GM21528 (cell line): Measurements from ENCODE around the gene MED13.
A peak's percentile ranks its signal among the peaks of the same experiment; 100 is the strongest.

Experiments
- ATAC-seq: cut with Tn5 transposase; IDR thresholded peaks from one replicate; pipeline ENCODE4 v1.9.1; 2021; ENCODE audit warnings: mild to moderate bottlenecking, moderate library complexity; ENCODE audit not compliant: unreplicated experiment, low FRiP score

The MED13 gene, protein sequence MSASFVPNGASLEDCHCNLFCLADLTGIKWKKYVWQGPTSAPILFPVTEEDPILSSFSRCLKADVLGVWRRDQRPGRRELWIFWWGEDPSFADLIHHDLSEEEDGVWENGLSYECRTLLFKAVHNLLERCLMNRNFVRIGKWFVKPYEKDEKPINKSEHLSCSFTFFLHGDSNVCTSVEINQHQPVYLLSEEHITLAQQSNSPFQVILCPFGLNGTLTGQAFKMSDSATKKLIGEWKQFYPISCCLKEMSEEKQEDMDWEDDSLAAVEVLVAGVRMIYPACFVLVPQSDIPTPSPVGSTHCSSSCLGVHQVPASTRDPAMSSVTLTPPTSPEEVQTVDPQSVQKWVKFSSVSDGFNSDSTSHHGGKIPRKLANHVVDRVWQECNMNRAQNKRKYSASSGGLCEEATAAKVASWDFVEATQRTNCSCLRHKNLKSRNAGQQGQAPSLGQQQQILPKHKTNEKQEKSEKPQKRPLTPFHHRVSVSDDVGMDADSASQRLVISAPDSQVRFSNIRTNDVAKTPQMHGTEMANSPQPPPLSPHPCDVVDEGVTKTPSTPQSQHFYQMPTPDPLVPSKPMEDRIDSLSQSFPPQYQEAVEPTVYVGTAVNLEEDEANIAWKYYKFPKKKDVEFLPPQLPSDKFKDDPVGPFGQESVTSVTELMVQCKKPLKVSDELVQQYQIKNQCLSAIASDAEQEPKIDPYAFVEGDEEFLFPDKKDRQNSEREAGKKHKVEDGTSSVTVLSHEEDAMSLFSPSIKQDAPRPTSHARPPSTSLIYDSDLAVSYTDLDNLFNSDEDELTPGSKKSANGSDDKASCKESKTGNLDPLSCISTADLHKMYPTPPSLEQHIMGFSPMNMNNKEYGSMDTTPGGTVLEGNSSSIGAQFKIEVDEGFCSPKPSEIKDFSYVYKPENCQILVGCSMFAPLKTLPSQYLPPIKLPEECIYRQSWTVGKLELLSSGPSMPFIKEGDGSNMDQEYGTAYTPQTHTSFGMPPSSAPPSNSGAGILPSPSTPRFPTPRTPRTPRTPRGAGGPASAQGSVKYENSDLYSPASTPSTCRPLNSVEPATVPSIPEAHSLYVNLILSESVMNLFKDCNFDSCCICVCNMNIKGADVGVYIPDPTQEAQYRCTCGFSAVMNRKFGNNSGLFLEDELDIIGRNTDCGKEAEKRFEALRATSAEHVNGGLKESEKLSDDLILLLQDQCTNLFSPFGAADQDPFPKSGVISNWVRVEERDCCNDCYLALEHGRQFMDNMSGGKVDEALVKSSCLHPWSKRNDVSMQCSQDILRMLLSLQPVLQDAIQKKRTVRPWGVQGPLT (N-terminal part only)

DNA sequence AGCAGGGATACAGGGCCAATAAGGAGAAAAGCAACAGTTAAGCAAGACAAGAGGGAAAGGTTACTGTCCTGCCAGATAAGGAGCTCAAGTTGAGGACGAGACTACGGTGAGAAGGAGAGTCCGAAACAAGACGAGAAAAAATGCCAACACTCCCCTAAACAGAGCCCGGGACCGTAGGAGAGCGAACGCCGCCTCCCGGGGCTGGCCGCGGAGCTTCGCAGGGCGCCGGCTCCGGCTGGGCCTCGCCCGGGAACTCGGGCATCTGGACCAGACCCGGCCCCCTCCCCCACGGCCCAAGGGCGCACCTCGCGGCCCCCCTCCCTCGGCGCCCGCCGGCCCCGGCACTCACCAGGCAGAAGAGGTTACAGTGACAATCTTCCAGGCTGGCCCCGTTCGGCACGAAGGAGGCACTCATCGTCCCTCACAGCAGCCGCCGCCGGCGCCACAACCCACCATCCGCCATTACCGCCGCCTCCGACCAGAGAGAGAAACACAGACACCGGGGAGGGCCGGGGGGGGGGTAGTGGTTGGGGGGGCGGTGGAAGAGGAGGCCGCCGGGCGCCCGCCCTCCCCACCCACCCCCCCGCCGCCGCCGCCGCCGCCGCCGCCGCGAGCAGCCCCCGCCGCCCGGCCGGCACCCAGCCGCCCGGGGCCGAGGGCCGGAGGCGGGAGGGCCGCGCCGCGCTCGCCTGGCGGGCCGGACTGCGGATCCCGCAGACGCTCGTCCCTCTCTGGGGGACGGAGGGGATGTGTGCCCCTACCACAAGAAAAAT, at the start of gene MED13:
MED13 (minus strand) TSS at position 488 of the 773 bp plus-strand sequence; CDS start at position 415, 73 bp downstream.
- ATAC-seq: peak; percentile 31

DNA sequence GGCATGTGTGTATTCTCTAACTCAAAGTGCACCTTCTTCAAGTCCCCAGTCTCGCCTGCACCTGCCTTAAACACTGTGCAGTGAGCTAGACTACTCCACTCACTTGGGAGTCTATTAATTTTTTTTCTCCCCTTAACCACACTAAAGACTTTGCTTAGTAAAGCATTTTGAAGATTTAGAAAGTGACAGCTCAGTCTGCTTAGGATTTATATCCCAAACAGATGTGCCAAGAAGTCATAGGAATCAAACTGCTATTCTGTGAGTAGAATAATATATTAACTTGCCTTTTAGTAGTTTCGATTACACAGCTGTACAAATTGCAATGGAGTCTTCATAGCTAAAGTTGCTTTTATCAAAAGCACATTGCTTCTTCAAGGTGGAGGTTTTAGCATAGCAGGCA, 47.2 kb upstream of the MED13 start:
- no peak for ATAC-seq

DNA sequence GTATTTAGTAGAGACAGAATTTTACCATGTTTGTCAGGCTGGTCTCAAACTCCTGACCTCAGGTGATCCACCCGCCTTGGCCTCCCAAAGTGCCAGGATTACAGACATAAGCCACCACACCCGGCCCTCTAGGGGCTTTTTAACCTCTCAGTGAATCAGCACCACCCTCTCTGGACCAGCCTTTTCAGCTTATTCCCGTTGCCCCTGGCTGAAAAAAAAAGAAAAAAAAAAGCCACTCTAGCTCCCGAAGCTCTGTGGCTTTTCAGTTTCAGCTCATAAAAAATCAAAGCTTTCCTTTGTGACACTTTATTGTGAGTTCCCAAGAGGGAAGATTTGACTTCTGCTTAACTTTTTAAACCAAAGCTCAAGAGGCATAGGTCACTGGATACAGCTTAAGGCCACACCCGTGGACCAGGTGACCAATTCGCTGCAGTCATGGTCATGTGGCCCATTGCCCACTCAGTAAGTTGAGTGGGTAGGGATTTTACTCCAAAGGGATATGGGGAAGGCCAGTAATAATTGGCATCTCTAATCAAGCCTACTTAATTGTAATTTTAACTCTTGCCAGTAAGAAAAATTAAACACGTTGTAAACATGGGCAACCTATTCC, 46.6 kb upstream of the MED13 start:
- no peak for ATAC-seq

DNA sequence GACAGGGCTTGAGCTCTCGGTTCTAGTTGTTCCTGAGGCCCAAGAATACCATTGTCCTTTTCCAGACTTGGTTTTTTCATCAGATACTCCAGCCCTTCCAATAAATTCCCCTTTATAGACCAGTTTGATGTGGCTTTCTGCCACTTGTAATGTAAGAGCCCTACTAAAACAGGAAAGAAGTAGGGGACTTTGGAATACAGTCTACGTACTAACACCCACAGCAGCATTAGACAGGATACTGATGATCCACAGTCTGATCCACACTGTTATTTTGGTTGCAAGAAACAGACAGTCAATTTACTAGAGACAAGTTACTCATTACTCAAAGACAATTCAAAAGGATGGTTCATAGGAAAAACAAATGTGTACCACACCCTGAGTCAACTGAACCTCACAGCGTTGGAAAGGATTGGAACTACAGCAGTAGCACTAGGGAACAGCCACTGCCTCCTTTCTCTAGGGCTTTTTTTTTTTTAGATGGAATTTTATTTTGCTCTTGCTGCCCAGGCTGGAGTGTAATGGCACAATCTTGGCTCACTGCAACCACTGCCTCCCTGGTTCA, 45.9 kb upstream of the MED13 start:
- no peak for ATAC-seq

DNA sequence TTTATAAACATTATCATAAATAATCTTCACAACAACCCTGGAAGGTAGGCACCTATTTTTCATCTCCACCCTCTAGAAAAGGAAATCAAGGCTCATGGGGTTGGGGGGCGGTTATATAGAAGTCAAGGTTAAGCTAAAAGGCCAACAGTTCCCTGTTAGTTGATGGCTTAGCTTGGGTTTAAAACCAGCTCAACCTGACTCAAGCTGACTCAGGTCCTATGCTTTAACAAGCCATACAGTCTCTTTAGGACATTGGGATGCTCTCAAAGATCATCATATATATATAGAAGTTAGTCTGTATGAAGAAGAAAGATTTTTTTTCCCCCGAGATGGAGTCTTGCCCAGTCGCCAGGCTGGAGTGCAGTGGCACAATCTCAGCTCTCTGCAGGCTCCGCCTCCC, 44.8 kb upstream of the MED13 start:
- ATAC-seq: no peak

DNA sequence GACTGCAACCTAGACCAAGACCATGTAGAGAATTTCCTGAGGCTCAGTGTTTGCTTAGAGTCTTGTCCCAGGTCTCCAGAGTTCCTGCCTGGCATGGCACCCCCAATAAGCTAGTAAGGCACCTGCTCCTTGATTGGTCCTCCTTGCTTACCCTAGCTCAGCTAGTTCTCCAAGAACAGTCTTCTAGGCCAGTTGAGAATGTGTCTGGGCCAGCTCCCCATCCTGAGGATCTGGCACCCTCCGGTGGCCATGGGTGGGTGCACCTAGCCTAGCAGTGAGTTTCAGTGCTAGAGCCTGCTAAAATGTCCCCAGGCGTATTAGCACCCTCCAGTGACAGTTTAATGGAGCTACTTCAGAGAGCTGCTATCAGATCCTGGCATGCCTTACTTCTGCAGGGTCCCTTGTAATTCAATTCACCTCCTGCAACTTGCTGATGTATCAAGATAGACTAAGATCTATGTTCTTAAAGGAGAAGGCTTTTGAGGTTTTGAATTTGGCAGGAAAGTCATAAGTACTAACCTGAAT, 44.4 kb upstream of the MED13 start:
- peak; percentile 96 for ATAC-seq

DNA sequence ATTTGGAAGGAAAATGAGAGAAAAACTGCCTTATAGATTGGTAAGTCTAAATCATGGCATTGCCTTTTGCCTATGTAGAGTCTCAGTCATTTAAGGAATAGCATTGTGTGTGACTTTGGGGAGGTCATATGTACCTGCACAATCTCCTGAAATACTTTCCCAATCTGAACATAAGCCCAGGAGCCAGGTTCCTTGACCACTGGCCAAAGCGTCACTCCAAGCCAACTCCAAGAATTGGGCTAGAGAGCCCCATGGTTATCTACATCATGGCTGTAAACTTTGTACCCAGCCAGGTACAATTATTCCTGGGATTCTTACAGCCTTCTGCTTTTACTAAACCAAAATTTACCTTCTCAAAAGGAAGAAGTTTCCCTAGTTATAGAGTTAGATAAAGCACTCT, 40.8 kb upstream of the MED13 start:
- ATAC-seq: no peak

DNA sequence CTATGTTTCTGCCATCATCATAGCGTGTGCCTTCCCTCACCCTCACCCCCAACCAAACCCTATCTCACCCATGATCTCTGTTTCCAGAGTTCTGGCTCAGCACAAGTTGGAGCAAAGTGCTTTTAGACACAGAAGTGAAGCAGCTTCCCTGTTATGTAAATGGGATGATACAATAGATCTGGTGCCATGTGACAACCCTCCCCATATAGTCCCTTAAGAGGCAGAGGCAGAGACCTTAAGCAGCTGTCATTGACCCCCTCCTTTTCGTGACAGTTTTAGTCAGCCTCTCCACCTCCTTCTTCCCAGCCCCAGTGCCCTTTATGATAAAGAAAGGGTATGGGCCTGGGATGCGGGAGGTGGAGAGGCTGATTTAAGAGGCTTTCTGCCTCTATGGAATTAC, 40.3 kb upstream of the MED13 start:
- no peak for ATAC-seq

DNA sequence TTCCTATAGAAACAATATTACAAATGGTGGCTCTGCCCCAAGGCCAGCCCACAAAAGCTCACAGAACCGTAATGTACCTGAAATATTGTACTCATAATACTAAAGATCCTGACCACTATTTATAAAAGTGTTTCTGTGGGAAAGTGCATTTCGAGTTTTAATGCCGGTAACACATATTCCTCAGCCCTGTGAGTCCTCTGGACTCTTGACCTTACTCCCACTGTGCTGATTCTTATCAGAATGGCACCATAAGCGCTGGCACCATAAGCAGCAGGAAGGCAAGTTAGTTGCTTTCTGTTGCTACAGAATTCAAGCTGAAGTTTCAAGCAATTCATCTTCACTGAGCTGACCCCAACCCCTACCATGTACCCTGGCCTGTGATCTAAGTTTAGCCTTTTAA, 36.4 kb upstream of the MED13 start:
- ATAC-seq: no peak

DNA sequence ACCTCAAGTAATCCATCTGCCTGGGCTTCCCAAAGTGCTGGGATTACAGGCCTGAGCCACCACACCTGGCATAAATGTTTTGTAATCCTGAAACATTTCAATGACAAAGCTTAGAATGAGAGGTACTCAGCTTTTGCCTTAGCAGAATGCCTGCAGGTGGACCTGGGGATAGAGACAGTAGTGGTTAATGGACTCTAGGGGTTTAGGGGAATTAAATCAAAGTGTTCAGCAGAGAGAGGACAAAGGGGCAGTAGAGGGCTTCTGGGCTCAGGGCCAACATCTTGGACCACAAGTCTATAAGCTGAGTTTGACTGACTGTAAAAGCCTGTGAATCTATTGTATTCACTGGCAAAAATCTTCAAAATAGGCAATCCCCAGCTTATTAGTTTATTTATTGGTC, 36.0 kb upstream of the MED13 start:
- no peak for ATAC-seq

DNA sequence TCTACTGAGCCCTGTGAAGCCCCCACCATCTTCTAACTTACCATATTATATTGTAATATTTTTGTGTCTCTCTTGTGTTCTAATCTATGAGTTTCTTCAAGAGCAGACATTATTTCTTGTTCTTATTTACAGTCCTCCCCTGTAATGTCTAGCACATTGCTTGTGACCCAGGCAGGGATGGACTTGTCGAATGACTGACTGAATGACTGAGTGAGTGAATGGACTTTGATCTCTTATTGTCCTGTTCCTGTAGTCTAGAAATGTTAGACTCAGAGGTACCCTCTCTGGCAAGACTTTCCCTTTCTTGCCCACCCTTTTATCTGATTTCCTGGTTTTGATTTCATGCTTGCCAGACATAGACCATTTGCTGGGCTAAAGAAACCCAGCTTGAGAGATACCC, 35.0 kb upstream of the MED13 start:
- ATAC-seq: no peak

DNA sequence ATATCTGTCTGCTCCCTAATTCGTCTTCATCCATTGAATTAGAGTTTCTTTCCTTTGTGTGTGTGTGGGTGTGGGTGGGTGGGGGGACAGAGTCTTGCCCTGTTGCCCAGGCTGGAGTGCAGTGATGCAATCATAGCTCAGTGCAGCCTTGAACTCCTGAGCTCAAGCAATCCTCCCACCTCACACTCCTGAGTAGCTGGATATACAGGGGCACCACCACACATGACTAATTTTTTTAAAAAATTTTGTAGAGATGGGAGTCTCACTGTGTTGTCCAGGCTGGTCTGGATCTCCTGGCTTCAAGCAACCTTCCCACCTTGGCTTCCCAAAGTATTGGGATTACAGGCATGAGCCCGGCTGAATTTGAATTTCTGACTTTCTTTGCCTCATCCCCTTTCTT, 34.5 kb upstream of the MED13 start:
- ATAC-seq: no peak

DNA sequence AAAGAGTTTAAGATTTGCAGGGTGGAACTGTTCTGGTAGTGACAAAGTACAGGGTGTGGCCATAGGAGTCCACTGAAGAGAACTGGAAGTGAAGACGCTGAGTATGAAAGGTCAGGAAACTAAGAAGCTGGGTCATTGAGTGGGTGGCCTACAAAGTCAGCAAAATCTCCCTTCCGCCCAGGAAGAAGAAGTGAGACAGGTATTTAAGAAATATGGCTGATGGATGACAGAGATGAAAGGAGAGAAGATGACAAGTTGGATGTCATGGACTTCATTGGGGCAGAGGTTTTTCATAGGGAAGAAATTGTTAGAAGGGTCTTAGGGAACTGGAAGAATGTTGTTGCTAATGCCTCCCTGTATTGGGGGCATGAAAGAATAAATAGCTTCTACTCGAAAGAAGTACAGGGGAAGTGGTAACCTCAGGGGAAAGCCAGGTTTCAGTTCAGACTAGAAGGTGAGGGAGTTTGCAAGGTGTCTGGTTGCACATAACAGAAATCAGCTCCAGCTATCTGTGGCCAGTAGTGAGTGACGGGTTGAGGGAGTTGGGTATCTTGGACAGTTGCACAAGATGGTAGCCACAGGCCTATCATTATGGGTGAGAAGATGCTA, 33.6 kb upstream of the MED13 start:
- ATAC-seq: peak; percentile 91

DNA sequence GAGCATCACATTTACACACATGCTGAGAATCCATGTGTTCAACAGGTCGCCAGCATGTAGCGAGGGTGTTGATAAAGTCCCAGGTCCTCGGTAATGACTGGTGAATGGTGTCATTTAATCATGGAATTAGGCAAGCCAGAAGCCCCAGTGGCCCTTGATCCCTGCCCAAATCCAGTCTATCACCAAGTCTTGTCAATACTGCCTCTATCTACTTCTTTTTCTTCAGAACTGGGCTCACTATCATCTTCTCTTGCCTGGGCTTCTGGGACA, 31.3 kb upstream of the MED13 start:
- ATAC-seq: no peak

DNA sequence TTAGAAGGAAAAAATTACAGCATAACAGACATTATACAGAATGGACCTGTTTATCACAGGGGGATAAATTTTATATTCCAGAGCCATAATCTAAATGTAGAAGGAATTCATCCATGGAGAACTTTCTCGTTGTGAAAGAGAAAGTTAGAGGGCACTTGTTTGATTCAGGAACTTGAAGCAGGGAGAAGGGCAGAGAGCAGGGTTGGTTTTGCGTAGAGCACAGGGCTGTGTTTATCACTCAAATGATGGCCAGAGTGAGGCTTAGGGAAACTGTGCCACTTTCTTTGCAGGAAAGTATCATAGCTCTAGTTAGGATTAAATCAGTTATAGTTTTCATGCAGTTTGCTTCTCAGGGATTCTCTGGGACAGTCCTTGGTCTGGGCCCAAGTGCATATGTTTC, 29.1 kb upstream of the MED13 start:
- no peak for ATAC-seq

DNA sequence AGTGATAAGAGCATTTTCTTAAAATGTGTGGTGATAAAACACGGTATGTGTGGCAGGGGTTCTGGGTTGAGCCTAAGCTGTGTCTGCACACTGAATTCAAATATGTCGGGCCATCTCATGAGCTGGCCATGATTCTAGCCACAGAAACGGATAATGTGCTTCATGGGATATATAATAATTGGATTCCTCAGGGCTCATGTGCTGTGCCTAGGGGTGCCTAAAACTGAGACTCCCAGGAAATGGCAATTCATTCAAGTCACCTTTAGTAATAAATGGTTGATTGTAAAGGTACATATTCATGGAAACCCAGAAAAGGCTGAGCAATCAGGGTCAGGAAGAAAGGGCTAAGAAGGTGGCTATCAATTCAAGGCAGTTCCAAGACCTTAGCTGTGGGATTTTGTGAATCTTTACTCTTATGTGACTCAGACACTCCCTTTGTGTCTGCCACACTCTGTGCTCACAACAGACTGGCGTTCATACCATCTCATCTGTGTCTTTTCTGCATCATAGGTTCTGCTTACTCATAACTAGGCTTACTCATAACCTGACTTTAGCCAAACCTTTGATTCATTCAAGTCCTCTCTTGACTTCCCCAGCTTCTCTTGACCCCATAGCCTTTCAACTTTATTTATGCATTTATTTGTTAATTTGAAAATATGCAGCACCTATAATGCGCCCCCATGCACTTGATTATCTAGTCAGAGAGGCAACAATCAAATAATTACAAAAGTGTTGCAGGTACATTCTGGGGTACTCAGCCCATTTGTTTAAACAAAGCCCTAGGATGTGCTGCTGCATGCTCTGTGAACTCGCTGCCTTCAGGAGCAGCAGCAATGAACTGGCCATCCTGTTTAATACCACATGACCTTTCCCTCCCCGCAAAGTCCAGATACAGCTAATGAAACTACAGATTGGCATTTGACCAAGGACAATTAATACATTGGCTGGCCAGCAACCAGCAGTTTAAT, 28.4 kb upstream of the MED13 start:
- ATAC-seq: peak; percentile 95

DNA sequence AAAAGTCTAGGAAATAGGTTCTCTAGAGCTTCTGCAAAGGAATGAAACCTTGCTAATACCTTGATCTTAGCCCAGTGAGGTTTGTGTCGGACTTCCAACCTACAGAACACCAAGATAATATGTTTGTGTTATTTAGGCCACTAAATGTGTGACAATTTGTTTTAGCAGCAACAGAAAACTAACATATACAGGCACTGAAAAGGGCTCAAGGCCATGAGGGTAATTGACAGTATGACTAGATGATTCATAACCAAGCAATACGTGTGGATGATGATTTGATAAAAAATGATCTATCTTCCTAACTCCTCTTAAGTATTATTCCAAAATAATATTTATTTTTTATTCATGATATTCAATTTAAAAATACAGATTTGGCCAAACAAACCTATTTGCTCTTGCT, 27.7 kb upstream of the MED13 start:
- ATAC-seq: no peak

DNA sequence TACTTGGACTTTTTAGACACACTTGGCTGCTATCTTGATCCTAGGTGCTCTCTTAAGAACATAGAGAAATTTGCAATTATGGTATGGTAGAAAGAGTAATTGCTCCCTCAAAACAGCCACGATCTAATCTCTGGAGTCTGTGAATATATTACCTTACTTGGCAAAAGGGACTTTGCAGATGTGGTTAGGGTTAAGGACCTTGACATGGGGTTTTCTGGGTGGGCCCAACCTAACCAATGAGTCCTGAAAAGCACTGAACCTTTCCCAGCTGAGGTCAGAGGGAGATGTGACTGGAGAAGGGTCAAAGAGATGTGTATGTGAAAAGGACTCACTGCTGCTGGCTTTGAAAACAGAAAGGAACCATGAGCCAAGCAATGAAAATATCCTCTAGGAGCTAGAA, 26.7 kb upstream of the MED13 start:
- no peak for ATAC-seq
